DMS153 treated with DMSO at 0.1 percent for 48 hours (cell line): ENCODE measurements around the gene SLC1A5.

Source experiments
- DNase-seq: peaks from one replicate; lab custom pipeline; 2025; ENCODE audit not compliant: unreplicated experiment; lab: John Stamatoyannopoulos, UW

The SLC1A5 gene

GRCh38 chr19:46726971-46727501 lies 61.4 kb downstream of the SLC1A5 start:
- DNase-seq = no peak

DNA sequence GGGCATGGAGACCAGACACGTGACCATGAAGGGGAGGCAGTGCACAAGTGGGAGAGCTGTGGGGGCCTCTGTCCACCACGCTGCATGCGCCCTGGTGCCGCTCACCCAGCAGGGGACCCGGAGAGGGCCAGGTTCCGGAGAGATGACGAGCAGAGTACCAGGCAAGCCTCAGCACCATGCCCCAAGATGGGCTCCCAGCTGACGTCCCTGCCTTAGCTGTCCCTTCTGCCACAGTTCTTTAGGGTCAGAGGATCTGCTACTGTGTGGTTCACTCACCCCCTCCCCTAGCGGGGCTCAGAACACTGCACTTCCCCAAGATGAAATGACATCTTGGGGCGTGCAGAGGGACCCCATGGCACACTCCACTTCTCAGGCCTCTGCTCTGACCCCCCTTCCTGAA lies 61.8 kb downstream of the SLC1A5 start:
- DNase-seq = no peak

GRCh38 chr19:46725859-46726393 lies 62.5 kb downstream of the SLC1A5 start:
- DNase-seq = no peak

DNA sequence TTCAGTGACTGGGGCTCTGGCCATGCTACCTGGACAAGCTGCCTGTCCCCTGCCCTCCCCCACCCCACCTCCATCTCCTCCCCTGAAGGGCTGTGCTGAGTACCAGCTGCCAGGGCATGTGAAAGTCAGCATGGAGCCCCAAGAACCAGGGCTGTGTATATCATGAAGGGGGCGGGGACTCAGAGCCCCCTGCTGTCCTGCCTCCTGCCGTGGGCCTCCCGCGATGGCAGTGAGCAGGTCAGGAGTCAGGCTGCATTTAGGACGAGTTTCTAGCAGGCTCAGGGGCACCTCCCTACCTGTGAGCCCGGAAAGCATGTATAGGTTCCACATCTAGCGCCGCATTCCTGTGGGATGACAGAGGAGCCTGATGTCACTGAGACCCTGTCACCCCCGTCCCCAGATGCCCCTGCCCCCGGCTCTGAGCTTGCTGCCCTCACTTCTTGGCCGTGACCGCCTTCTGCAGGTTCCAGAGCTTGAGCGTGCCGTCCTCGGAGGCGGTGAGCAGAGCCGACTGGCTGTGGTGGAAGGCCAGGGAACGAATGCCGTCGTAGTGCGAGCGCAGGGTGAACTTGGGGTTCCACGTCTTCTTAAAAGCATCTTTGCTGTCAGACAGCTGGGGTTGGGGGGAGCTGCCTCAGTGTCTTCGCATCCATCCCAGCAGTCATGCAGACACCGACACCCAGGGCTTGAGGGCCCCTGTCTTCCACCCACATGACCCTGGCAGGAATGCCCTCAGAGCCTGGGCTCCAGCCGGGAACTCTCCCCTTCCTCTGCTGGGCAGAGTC lies 63.2 kb downstream of the SLC1A5 start:
- no peak for DNase-seq
